SU-DHL-6 (cell line): ENCODE measurements around the gene MED12L.

Experiments
- H2AFZ ChIP-seq: fragments of 200-600 bp; sonication (generic); 2 replicates; pipeline ENCODE4 v1.6.1; 2014; ENCODE audit warnings: low read depth, mild to moderate bottlenecking, moderate library complexity, mixed read lengths, antibody characterized with exemption, low read length; ENCODE audit not compliant: severe bottlenecking
- H3F3A ChIP-seq: fragments of 200-600 bp; shearing (Covaris generic); 2 replicates; pipeline ENCODE4 v1.6.0; 2016; ENCODE audit warnings: antibody characterized with exemption, mild to moderate bottlenecking; ENCODE audit not compliant: insufficient read depth
- H3K27ac ChIP-seq: fragments of 200-600 bp; sonication (generic); 2 replicates; pipeline ENCODE4 v1.5.1; 2016; ENCODE audit warnings: low read depth, mild to moderate bottlenecking, low read length, moderate library complexity, mixed read lengths
- H3K27me3 ChIP-seq: fragments of 200-600 bp; sonication (generic), shearing (Covaris generic); 2 replicates; pipeline ENCODE4 v1.6.0; 2014; ENCODE audit warnings: mild to moderate bottlenecking, low read length
- H3K36me3 ChIP-seq: fragments of 200-600 bp; sonication (generic); 2 replicates; pipeline ENCODE4 v1.6.1; 2014; ENCODE audit warnings: mild to moderate bottlenecking, low read length, mixed read lengths
- H3K4me2 ChIP-seq: fragments of 300-600, 200-600 bp; shearing (Covaris generic), sonication (generic); 2 replicates; pipeline ENCODE4 v1.6.0; 2014; ENCODE audit warnings: low read length, low read depth, mild to moderate bottlenecking; ENCODE audit not compliant: poor library complexity, severe bottlenecking
- H3K4me3 ChIP-seq: fragments of 200-600 bp; sonication (generic); 2 replicates; pipeline ENCODE4 v1.5.1; 2014; ENCODE audit warnings: antibody characterized with exemption, low read length, mild to moderate bottlenecking, mixed read lengths; ENCODE audit not compliant: insufficient read depth, poor library complexity, severe bottlenecking
- H3K79me2 ChIP-seq: fragments of 200-600 bp; sonication (generic); 2 replicates; pipeline ENCODE4 v1.6.1; 2014; ENCODE audit warnings: mild to moderate bottlenecking, low read length, moderate library complexity; ENCODE audit not compliant: insufficient read depth
- H3K9ac ChIP-seq: fragments of 200-600 bp; sonication (generic); 2 replicates; pipeline ENCODE4 v1.7.0; 2014; ENCODE audit warnings: mild to moderate bottlenecking, low read length
- H3K9me2 ChIP-seq: fragments of 200-600 bp; sonication (generic); replicated peaks from 2 replicates; pipeline ENCODE4 v1.6.1; 2014; ENCODE audit warnings: low read length; ENCODE audit not compliant: insufficient read depth
- H3K9me3 ChIP-seq: fragments of 200-600 bp; sonication (generic); 2 replicates; pipeline ENCODE4 v1.6.1; 2014; ENCODE audit warnings: low read length, mixed read lengths; ENCODE audit not compliant: insufficient read depth
- H4K20me1 ChIP-seq: fragments of 200-600 bp; sonication (generic); 2 replicates; pipeline ENCODE4 v1.6.1; 2014; ENCODE audit warnings: low read depth, mild to moderate bottlenecking, antibody characterized with exemption, low read length, moderate library complexity, mixed read lengths
- EZH2phosphoT487 ChIP-seq: fragments of 200-600 bp; sonication (generic), shearing (Covaris generic); conservative IDR thresholded peaks from 2 replicates; pipeline ENCODE4 v1.6.1; 2018; ENCODE audit warnings: mild to moderate bottlenecking, antibody characterized with exemption, low read length, moderate library complexity, mixed read lengths
- TF ChIP-seq, protein P1 (sequence below): fragments of 200-600 bp; sonication (generic); IDR thresholded peaks from one replicate; pipeline ENCODE4 v1.5.1; 2017; ENCODE audit warnings: antibody characterized with exemption, mild to moderate bottlenecking, low read length, moderate library complexity; ENCODE audit not compliant: insufficient read depth, poor library complexity, severe bottlenecking

Gene MED12L

DNA sequence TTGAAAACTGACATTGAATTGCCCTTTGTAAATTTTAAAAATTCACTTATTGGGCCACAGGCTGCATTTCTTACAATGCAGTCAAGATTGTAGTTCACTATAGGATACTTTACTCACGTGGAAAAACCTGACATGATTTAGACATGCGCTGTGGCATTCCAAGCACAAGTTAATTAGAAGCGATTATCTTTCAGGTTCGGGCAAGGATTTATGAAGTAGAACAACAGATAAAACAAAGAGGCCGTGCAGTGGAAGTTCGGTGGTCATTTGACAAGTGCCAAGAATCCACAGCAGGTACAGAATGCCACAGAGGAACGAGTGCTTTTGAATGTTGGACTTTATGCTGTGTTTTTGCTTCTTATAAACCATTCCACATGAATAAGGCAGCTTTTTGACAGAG is 79.8 kb downstream of the MED12L start:
- Histone ChIP-seq H3K79me2 (no peaks in the 10 kb centered on the region), H3K36me3 (no peaks in the 10 kb centered on the region; the same call in 1 of the 2 replicates), H3K9me3 (no peaks in the 10 kb centered on the region), H2AFZ (no peak overlapping the region), H4K20me1 (no peaks in the 10 kb centered on the region), H3F3A (no peaks in the 10 kb centered on the region), H3K27me3 (no peaks in the 10 kb centered on the region), H3K9ac (no peak overlapping the region), H3K4me3 (no peak overlapping the region), H3K9me2 (no peaks in the 10 kb centered on the region), H3K27ac (no peak overlapping the region), H3K4me2 (no peak overlapping the region)
- TF ChIP-seq, protein P1, sequence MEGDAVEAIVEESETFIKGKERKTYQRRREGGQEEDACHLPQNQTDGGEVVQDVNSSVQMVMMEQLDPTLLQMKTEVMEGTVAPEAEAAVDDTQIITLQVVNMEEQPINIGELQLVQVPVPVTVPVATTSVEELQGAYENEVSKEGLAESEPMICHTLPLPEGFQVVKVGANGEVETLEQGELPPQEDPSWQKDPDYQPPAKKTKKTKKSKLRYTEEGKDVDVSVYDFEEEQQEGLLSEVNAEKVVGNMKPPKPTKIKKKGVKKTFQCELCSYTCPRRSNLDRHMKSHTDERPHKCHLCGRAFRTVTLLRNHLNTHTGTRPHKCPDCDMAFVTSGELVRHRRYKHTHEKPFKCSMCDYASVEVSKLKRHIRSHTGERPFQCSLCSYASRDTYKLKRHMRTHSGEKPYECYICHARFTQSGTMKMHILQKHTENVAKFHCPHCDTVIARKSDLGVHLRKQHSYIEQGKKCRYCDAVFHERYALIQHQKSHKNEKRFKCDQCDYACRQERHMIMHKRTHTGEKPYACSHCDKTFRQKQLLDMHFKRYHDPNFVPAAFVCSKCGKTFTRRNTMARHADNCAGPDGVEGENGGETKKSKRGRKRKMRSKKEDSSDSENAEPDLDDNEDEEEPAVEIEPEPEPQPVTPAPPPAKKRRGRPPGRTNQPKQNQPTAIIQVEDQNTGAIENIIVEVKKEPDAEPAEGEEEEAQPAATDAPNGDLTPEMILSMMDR, result no peak
- no peak for TF ChIP-seq EZH2phosphoT487

DNA sequence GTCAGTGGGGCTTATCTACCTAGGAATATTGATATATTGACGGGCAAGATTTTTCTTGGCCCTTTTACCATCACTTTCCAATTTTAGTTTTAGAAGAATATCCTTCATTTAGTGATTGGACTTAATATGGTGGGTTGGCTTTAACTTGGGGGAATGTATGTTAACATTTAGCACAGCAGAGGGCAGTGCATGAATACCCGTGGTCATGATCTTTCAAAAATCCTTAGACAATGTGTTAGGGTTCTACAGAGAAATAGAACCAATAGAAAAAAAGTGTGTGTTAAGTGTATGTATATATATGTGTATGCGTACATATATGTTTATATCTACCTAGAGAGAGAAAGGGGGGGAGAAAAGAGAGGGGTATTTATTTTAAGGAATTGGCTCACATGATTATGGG is 80.7 kb downstream of the MED12L start:
- no peak overlapping the region for H3K4me3 ChIP-seq
- H3K79me2 ChIP-seq, result no peaks in the 10 kb centered on the region
- no peak overlapping the region for H3K4me2 ChIP-seq
- H3K9ac ChIP-seq, result no peak overlapping the region
- no peaks in the 10 kb centered on the region for H3K9me2 ChIP-seq
- H3F3A ChIP-seq, result no peaks in the 10 kb centered on the region
- no peaks in the 10 kb centered on the region for H3K27me3 ChIP-seq
- H3K27ac ChIP-seq, result no peak overlapping the region
- no peaks in the 10 kb centered on the region for H4K20me1 ChIP-seq
- H3K9me3 ChIP-seq, result no peaks in the 10 kb centered on the region
- TF ChIP-seq, protein P1, result no peak
- TF ChIP-seq EZH2phosphoT487, result no peak
- no peak overlapping the region for H2AFZ ChIP-seq
- H3K36me3 ChIP-seq, result no peaks in the 10 kb centered on the region; the same call in 1 of the 2 replicates

DNA sequence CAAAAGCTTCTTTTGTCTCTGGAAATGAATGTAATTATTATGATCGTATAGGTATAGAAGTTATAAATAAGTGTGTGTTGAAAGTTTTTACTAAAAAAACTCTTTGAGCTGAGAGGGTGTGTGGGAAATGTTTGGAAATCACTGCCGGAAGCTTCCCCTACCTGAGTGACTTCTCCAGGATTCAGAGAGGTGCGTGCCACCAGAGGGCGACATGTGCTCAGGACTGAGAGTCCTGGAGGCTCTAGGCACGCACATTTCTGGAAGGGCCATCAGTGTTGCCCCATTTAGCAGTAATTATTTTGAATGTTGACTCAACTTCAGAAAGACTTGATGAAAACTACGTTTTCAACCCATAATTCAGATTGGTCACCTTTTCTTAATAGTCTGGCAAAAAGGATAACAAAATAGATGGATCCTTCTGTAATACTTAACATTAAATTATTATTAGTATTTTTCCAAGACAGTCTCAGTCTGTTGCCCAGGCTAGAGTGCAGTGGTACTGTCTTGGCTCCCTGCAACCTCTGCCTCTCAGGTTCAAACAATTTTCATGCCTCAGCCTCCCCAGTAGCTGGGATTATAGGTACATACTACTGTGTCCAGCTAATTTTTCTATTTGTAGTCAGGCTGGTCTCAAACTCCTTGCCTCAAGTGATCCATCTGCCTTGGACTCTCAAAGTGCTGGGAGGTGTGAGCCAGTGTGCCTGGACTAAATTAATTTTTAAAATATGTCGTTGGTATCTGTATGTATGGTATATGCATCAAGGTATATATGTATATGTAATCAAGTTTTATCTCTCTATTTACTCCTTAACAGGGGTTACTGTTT is 83.0 kb downstream of the MED12L start:
- no peaks in the 10 kb centered on the region for H3K27me3 ChIP-seq
- H3K4me3 ChIP-seq, result no peak overlapping the region
- H4K20me1 ChIP-seq, result no peaks in the 10 kb centered on the region
- H3K36me3 ChIP-seq, result no peaks in the 10 kb centered on the region; the same call in 1 of the 2 replicates
- H2AFZ ChIP-seq, result no peak overlapping the region
- H3K9ac ChIP-seq, result no peak overlapping the region
- H3K9me3 ChIP-seq, result no peaks in the 10 kb centered on the region
- H3K9me2 ChIP-seq, result no peaks in the 10 kb centered on the region
- no peak overlapping the region for H3K4me2 ChIP-seq
- no peaks in the 10 kb centered on the region for H3F3A ChIP-seq
- no peak overlapping the region for H3K27ac ChIP-seq
- TF ChIP-seq, protein P1, result peak; percentile 80
- TF ChIP-seq EZH2phosphoT487, result no peak
- no peaks in the 10 kb centered on the region for H3K79me2 ChIP-seq
